GM18502 (cell line): ENCODE results near the gene PIP4K2C.

Experiments used
- ATAC-seq: cut with Tn5 transposase; IDR thresholded peaks from one replicate; pipeline ENCODE4 v1.9.1; 2021; ENCODE audit warnings: mild to moderate bottlenecking; ENCODE audit not compliant: unreplicated experiment, poor library complexity

Gene PIP4K2C

DNA sequence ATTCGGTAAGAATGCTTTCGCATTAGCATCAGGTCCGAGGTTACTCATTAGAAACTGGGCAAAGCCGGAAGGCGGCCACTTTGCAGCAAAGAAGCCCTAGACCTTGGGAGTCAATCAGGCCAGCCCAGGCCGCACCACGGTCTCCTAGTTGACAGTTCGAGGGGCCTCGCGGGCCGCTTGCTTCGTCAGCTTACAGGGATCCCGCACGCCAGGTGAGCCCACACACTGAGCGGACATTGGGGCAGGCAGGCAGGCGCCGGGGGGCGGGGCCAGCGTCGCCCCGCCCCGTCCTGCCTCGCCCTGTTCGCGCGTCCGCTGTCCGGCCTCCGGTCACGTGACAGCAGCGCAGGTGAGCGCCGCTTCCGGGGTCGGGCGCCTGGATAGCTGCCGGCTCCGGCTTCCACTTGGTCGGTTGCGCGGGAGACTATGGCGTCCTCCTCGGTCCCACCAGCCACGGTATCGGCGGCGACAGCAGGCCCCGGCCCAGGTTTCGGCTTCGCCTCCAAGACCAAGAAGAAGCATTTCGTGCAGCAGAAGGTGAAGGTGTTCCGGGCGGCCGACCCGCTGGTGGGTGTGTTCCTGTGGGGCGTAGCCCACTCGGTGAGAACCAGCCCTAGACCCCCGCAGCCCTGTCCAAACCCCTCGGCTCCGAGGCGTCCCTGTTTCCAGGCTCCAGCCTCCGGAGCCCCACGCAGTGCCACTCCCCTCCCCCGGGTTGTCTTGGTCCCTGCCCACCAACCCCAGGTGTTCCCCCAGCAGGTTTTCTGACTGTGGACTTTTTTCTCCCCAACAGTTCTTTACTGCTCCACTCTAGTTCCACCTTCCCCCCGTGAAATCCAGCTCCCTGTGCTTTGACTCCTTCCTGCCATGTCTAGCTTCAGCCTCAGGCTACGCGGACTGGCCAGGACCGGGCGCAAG lies at the start of gene PIP4K2C:
Gene PIP4K2C (plus strand): TSS at position 329 of the 918 bp plus-strand sequence. CDS start 98 bp downstream, at position 427.
- ATAC-seq = peak; percentile 96

DNA sequence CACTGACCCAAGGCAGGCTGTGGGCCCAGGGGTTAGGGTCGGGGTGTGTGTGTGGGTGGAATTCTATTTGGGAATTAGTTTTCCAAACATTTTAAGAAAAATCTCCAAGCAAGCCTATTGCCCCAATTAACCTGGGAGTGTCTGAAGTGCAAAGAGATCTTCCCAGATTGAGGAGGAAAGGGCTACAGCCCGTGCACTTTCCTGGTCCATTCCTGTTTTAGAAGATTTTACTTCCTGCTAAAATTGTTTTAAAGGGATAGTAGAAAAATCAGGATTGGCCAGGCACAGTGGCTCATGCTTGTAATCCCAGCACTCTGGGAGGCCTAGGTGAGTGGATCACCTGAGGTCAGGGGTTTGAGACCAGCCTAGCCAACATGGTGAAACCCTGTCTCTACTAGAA lies 49.3 kb upstream of the PIP4K2C start:
- ATAC-seq = no peak

DNA sequence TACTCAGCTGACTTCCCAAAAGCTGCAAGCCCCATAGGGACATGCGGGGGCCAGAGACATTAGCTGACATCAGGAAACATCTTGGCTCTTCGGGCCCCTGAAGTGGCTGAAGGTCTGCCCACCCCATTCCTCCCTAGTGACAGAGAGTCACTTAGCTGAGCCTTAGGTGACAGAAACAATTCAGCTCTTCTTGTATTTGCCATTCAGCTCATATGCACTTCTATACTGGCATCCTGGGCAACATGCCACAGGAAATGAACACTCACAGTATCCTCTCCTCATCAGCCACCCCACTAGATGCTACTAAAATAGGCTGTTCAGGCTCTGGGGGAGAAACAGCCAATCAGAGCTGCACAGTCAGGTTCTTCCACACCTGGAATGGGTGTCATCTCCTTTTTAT lies 47.4 kb upstream of the PIP4K2C start:
- no peak for ATAC-seq

DNA sequence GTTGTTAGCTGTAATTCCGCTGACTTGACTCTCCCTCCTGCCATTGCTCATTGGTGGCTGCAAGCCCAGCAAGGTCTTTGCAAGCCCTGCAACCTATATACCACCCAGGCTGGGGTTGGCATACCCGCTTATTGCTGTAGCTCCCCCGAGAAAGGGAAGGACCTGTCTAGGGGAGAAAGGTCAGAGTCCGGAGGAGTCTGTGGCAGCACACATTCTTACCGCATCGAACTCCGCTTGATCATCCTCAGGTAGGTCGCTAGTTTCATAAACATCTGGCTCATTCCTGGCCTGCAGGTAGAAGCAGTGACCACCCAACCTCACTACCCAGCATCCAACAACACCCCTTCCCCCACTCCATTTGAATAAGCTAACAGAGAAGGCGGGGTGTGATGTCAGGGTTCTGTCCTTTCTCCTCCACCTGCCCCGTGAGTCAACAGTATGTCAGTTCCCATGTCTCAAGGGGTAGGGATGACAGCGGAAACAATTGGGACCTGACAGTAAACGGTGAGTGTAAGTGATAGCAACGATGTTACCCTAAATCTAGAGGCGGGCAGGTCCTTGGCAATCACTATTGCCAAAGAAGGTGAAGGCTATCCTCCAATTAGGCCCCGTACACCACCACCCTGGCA lies 45.1 kb upstream of the PIP4K2C start:
- ATAC-seq = peak; percentile 1

DNA sequence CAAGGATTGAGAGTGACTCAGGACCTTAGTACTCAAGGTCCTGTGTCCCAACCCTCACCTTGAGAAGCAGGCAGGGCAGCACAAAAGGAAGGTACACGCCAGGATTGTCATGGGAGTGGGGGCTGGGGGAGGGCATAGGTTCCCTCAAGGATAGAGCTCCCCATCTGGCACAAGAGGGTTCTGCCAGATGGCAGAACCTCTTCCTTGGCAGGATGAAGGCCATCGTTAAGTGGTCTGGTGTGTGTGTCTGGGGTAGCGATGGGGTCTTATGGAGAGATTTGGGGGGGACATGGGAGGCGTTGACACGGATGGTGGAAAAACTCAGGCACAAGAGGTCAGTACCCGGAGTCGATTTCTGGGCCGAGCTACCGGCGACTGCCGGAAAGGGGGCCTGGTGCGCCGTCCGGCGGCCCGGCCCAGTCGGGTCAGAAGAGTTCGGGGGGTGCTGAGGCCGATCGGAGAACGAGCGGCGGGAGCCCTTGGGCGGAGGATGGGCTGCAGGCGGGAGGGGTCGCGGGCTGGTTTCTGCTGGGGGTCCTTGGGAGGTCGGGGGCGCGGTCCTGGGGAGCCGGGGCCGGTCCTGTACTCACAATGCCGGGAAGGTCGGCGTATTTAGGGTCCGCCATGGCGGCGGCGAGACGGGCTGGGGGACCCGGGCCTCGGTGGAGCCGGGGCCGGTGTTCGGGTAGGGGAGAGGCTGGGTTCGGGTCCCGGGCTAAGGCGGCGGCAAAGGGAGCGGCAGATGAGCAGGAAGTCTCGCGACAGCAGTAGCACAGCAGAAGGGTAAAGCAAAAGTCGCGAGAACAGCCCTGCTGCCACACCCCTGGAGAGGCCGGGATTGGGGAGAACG lies 44.3 kb upstream of the PIP4K2C start, which contains the start of gene DCTN2:
Gene DCTN2 (minus strand): TSS at position 755 of the 850 bp plus-strand sequence. CDS start 129 bp downstream, at position 626.
- peak; percentile 98 for ATAC-seq

DNA sequence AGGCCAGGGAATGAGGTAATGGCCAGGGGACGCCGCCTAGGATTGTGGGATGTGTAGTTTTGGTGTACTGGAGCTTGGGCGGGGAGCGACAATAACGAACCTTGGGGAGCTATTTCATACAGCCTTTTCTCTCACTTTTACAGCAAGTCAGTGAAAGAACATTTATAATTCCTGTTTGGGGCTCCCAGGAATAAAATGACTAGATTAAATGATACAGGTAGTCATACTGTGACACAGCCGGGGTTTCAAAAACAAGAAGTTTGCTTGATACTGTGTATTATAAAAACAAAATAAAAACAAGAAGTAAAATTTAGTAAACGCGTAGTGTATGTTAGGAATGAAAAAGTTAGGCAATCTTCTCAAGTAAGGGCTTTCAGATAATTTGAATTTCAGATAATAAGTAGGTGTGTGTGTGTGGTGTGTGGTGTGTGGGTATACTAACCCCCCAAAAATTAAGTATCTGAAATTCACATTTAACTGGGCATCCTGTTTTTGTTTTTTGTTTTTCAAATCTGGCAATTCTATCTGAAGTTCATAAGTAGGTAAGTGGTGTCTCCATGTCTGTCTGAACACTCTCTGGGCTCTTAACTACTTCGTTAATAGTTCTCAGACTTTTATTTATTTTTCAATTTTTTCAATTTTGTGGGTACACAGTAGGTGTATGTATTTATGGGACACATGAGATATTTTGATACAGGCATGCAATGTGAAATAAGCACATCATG lies 43.5 kb upstream of the PIP4K2C start:
- no peak for ATAC-seq

DNA sequence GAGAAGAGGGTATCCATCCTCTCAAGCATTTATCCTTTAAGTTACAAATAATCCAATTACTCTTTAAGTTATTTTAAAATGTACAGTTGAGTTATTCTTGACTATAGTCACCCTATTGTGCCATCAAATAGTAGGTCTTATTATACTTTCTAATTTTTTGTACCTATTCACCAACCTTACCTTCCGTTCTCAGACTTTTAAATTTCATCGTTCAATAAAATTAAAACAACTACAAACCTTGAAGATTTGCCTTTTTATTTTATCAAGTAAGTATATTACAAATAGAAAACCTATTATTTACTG lies 43.0 kb upstream of the PIP4K2C start:
- ATAC-seq = no peak

DNA sequence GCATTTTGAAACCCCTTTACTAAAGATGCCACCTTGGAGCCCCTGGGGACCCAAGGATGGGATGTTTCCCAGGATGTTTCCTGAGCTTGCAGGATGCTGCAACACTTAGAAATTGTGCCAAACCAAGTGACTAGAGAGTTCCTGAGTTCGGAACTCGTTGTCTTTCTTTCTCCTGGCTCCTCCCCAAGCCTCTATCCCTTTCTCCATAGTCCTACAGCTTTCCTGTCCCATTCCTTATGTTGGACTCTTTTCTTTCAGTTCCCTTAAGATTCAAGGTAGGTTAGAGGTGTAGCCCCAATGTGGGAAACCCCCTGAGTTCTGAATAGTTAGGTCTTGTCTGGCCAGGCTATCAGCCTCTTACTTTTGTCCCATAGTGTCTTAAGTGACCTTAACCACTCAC lies 42.5 kb upstream of the PIP4K2C start:
- no peak for ATAC-seq

- ATAC-seq = no peak
Observed at GRCh38 chr12:57549203-57549908, 41.6 kb upstream of the PIP4K2C start.

GRCh38 chr12:57549909-57550640 lies 40.9 kb upstream of the PIP4K2C start, which contains the start of gene KIF5A:
Gene KIF5A, plus strand, starts transcription at chr12:57550044. Its CDS starts 228 bp downstream, at chr12:57550272.
- peak; percentile 30 for ATAC-seq

- ATAC-seq = no peak
Observed at GRCh38 chr12:57550641-57551549, 40.1 kb upstream of the PIP4K2C start.

DNA sequence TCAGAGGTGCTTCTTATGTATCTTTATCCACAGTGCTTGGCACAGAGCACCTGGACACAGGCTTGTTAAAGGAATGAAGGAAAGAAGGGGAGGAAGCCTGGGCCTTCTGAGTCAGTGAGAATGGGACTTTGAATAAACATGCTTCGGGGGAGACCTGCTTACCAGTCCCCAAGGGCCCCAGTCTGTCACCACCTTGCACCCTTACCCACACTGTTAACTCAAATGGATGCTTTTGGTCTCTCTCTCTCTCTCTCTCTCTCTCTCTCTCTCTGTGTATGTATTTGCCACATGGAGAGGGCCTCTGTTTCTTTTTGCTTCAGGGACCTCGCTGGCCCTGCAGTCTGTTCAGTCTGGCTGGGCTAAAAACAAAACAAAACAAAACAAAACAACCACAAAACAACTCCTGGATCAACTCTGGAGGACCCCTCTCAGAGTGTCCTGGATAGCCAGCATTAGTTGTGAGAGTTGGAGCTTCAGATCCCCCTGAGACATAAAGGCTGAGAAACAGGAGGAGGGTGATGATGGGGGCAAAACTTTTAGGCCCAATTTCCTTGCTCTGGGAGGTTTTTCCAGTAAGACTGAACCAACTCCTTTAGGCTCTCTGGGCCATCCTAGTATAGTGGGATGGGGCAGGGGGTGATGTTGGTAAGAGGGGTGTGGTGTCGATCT lies 39.2 kb upstream of the PIP4K2C start:
- no peak for ATAC-seq

DNA sequence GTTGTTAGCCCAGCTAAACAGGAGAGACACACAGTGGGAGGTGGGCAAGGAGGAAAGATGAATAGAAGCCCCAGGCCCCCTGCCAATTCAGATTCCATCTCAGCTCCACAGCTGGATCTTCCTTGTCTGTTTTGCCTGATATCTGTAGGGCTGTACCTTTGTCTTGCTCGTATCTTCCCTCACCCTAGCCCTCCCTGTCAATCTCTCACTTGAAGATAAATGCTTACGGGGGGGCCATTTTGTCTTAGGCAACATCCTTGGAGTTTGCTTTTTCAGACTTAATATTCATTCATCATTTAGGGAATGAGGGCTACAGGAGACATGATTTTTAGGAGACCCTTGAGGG lies 38.7 kb upstream of the PIP4K2C start:
- ATAC-seq = no peak

GRCh38 chr12:57552835-57553313 lies 38.1 kb upstream of the PIP4K2C start:
- ATAC-seq = no peak

- ATAC-seq = no peak
Observed at GRCh38 chr12:57553343-57554202, 37.4 kb upstream of the PIP4K2C start.

DNA sequence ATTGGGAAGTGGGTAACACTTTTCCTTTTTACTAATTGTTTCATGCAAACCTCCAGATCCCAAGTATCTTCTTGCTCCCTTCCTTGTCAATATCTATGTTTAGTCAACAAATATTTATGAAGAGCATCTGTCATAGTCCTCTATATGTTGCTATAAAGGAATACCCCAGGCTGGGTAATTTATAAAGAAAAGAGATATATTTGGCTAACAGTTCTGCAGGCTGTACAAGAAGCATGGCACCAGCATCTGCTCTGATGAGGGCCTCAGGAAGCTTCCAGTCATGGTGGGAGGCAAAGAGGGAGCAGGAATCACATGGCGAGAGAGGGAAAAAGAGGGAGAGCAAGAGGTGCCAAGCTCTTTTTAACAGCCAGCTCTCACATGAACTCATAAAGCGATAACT lies 36.5 kb upstream of the PIP4K2C start:
- no peak for ATAC-seq
